Endothelial cell of umbilical vein (primary cell): Measurements from ENCODE around the gene RPS21. TPM values are rescaled to one million over a fixed set of nuclear protein-coding genes. Genes with fewer than 3 reads are reported as not detected.
"Not testable (repeated sequence)": the region's sequence is repeated elsewhere in the genome, so short reads cannot be mapped to it uniquely, and the experiment has no call there.

Experiments used
- BruUV-seq: library from RNA; stranded (reverse); fragments of 400-500 nt; replicated peaks from 2 replicates; lab custom pipeline; 2021; lab: Mats Ljungman, UMichigan
- CTCF ChIA-PET: fragments of 300-600, 350-600 bp; sonication (Branson Sonifier 250); formaldehyde crosslinking; loops from one replicate; lab custom pipeline; 2021; ENCODE audit warnings: antibody characterized with exemption, inconsistent platforms; lab: Charles Lee
- POLR2A ChIA-PET: fragments of 300-600, 350-600 bp; sonication (Branson Sonifier 250); formaldehyde crosslinking; loops from one replicate; lab custom pipeline; 2021; ENCODE audit warnings: antibody characterized with exemption, inconsistent platforms; lab: Charles Lee
- DNase-seq: peaks from one replicate; pipeline ENCODE4 v3.0.0-alpha.2; 2011; ENCODE audit warnings: low read depth, low spot score
- FAIRE-seq: peaks from 2 replicates; lab custom pipeline; 2011; peaks lifted over from hg19 to GRCh38; lab: Jason Lieb, UNC
- H2AFZ ChIP-seq: 2 replicates; pipeline ENCODE4 v1.6.0; 2012; ENCODE audit warnings: low read depth, low read length, control low read depth, inconsistent platforms
- H3K27ac ChIP-seq: 2 replicates; pipeline ENCODE4 v1.5.1; 2011; ENCODE audit warnings: low read depth, mild to moderate bottlenecking, control low read depth, low read length, moderate library complexity; ENCODE audit not compliant: insufficient read depth
- H3K27me3 ChIP-seq, 2 experiments: 2 replicates each; pipeline versions ENCODE4 v1.6.0 to v1.6.1; 2011; ENCODE audit warnings: low read length in 2 of 2, mixed read lengths in 1 of 2; ENCODE audit not compliant: control insufficient read depth in 2 of 2, insufficient read depth in 2 of 2
- H3K36me3 ChIP-seq, 2 experiments: 2 replicates in 1 of 2; 3 replicates in 1 of 2; pipeline ENCODE4 v1.5.1; 2011; ENCODE audit warnings: low read length in 2 of 2, mild to moderate bottlenecking in 1 of 2, moderate library complexity in 1 of 2; ENCODE audit not compliant: control insufficient read depth in 2 of 2, insufficient read depth in 2 of 2; ENCODE audit errors: extremely low read depth in 1 of 2
- H3K4me1 ChIP-seq: 3 replicates; pipeline ENCODE4 v1.5.1; 2011; ENCODE audit warnings: mild to moderate bottlenecking, low read length; ENCODE audit not compliant: control insufficient read depth, insufficient read depth; ENCODE audit errors: extremely low read depth
- H3K4me2 ChIP-seq: 2 replicates; pipeline ENCODE4 v1.6.1; 2011; ENCODE audit warnings: low read length, control low read depth, mixed read lengths; ENCODE audit not compliant: insufficient read depth
- H3K4me3 ChIP-seq, 3 experiments: fragments of 200-600 bp in 1 of 3; sonication (generic), shearing (Covaris generic) in 1 of 3; replicated peaks in 1 of 3; 2 replicates each; pipeline ENCODE4 v1.5.1; 2011 to 2016; ENCODE audit warnings: control low read depth in 3 of 3, low read length in 3 of 3, mild to moderate bottlenecking in 2 of 3, inconsistent platforms in 1 of 3, low read depth in 1 of 3, moderate library complexity in 1 of 3; ENCODE audit not compliant: insufficient read depth in 1 of 3
- H3K79me2 ChIP-seq: 2 replicates; pipeline ENCODE4 v1.6.0; 2012; ENCODE audit warnings: low read length, inconsistent platforms; ENCODE audit not compliant: control insufficient read depth, insufficient read depth
- H3K9ac ChIP-seq: replicated peaks from 2 replicates; pipeline ENCODE3; 2011; ENCODE audit warnings: low read length, control low read depth; ENCODE audit not compliant: insufficient read depth; ENCODE audit errors: extremely low read depth
- H3K9me1 ChIP-seq: replicated peaks from 3 replicates; pipeline ENCODE4 v1.6.0; 2011; ENCODE audit warnings: mild to moderate bottlenecking, low read length; ENCODE audit not compliant: control insufficient read depth, insufficient read depth; ENCODE audit errors: extremely low read depth
- H3K9me3 ChIP-seq: replicated peaks from 2 replicates; pipeline ENCODE4 v1.5.1; 2012; ENCODE audit warnings: low read length, inconsistent platforms; ENCODE audit not compliant: control insufficient read depth, insufficient read depth
- H4K20me1 ChIP-seq: replicated peaks from 2 replicates; pipeline ENCODE3; 2011; ENCODE audit warnings: mild to moderate bottlenecking, low read length; ENCODE audit not compliant: control insufficient read depth, insufficient read depth; ENCODE audit errors: extremely low read depth
- EZH2 ChIP-seq: IDR thresholded peaks from 2 replicates; pipeline ENCODE4 v1.6.1; 2012; ENCODE audit warnings: borderline replicate concordance, low read depth, mild to moderate bottlenecking, moderate library complexity, low read length, inconsistent platforms; ENCODE audit not compliant: severe bottlenecking
- FOS ChIP-seq: IDR thresholded peaks from 2 replicates; pipeline ENCODE4 v1.6.1; 2011; ENCODE audit warnings: mild to moderate bottlenecking, low read length, moderate library complexity, borderline replicate concordance; ENCODE audit not compliant: insufficient read depth
- POLR2A ChIP-seq: IDR thresholded peaks from 2 replicates; pipeline ENCODE4 v1.6.1; 2012; ENCODE audit warnings: low read depth, mild to moderate bottlenecking, control low read depth, low read length
- POLR2AphosphoS5 ChIP-seq: IDR thresholded peaks from 2 replicates; pipeline ENCODE4 v1.6.1; 2012; ENCODE audit warnings: low read depth, mild to moderate bottlenecking, control low read depth, low read length, moderate library complexity; ENCODE audit not compliant: insufficient read depth
- dilution Hi-C: fragments of 300-500 bp; cut with MboI; formaldehyde crosslinking; loops from one replicate; pipeline ENCODE4 v1.15.0; 2019; ENCODE audit warnings: low sequenced_read_pairs; ENCODE audit not compliant: extremely low pct_ligation_motif_present
- intact Hi-C: fragments of 100-400 bp; cut with micrococcal nuclease; formaldehyde crosslinking; loops from one replicate; pipeline ENCODE4 v1.10.0; 2022
- polyA plus RNA-seq, 4 experiments: library from polyadenylated mRNA; depleted of rRNA in 3 of 4; stranded (reverse) in 3 of 4; unstranded in 1 of 4; fragments of >200 nt; gene quantifications; 2 replicates each; pipeline versions ENCODE4 v1.2.1 to v1.2.3, GENCODE V29; 2011 to 2012; ENCODE audit warnings: missing spikeins in 1 of 4
- total RNA-seq: library from RNA; stranded (reverse); gene quantifications from 2 replicates; pipeline ENCODE4 v1.2.3, GENCODE V29; 2021

The RPS21 gene
- total and polyA plus RNA-seq, 2 donors (not counting 3 experiments of a cell fraction or from before 2014, with no cell fraction given): 1,644 to 7,710 TPM

- ChIA-PET CTCF (no interaction called here), POLR2A (no interaction called here)
- H3K4me1 ChIP-seq: no peaks in the 10 kb centered on the region
- H3K36me3 ChIP-seq: no peaks in the 10 kb centered on the region
- BruUV-seq: no TSS peak
- H3K79me2 ChIP-seq: no peaks in the 10 kb centered on the region
- TF ChIP-seq FOS (no peak), POLR2AphosphoS5 (no peak), EZH2 (no peak), POLR2A (no peak)
- H3K27ac ChIP-seq: no peak overlapping the region
- no peak overlapping the region for H3K4me2 ChIP-seq
- DNase-seq: no peak
- no peaks in the 10 kb centered on the region for H3K9me1 ChIP-seq
- dilution Hi-C loops (no loop called here), intact Hi-C loops (no loop called here)
- H3K9ac ChIP-seq: no peak overlapping the region
- no peaks in the 10 kb centered on the region for H3K9me3 ChIP-seq
- H2AFZ ChIP-seq: no peak overlapping the region
- no peak overlapping the region for H3K4me3 ChIP-seq
- H4K20me1 ChIP-seq: no peaks in the 10 kb centered on the region
- H3K27me3 ChIP-seq: no peaks in the 10 kb centered on the region
- FAIRE-seq: no peak
Observed at GRCh38 chr20:62425281-62426058, 38.6 kb downstream of the RPS21 start.

DNA sequence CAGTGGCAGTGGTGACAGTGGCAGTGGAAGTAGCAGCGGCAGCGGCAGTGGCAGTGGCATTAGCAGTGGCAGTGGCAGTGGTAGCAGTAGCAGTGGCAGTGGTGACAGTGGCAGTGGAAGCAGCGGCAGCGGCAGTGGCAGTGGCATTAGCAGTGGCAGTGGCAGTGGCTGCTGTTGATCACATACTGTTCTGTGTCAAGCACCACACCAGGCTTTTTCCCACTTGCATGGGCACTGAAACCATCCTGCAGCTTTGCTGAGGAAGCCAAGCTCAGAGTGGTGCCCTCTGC, 39.1 kb downstream of the RPS21 start:
- H3K36me3 ChIP-seq, FAIRE-seq, H4K20me1 ChIP-seq, H3K27ac ChIP-seq, BruUV-seq, H3K4me3 ChIP-seq, H3K9ac ChIP-seq, dilution Hi-C loops, H3K4me1 ChIP-seq, H3K79me2 ChIP-seq, H3K27me3 ChIP-seq, H3K4me2 ChIP-seq, POLR2A ChIA-PET, H3K9me1 ChIP-seq, H2AFZ ChIP-seq, intact Hi-C loops, DNase-seq, CTCF ChIA-PET, H3K9me3 ChIP-seq: not testable (repeated sequence)
